NCI-H748 treated with DMSO at 0.1 percent for 48 hours (cell line): ENCODE measurements around the gene ANKRD13D.
"Not testable (repeated sequence)": the region's sequence is repeated elsewhere in the genome, so short reads cannot be mapped to it uniquely, and the experiment has no call there.

ENCODE experiments used
- DNase-seq: peaks from one replicate; lab custom pipeline; 2025; lab: John Stamatoyannopoulos, UW

Gene ANKRD13D

DNA sequence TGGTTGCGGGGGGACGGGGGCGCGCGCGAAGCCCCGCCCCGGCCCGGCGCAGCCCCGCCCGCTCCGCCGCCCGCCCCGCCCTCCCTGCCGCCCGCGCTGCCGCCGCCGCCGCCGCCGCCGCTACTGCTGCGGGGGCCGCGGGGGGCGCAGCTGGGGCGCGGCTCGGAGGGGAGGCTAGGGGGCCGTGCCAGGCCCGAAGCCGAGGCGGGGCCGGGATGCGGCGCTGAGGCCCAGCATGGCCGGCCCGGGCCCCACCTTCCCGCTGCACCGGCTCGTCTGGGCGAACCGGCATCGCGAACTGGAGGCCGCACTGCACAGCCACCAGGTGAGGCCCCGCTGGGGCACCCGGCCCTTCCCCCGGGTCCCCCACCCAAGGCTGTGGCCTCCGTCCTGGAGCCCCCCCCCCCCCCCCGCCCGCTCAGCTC is at the start of gene ANKRD13D:
TSS of gene ANKRD13D (plus strand) at position 78 of the 425 bp plus-strand sequence. CDS start at position 236, 158 bp downstream.
- DNase-seq: no peak

DNA sequence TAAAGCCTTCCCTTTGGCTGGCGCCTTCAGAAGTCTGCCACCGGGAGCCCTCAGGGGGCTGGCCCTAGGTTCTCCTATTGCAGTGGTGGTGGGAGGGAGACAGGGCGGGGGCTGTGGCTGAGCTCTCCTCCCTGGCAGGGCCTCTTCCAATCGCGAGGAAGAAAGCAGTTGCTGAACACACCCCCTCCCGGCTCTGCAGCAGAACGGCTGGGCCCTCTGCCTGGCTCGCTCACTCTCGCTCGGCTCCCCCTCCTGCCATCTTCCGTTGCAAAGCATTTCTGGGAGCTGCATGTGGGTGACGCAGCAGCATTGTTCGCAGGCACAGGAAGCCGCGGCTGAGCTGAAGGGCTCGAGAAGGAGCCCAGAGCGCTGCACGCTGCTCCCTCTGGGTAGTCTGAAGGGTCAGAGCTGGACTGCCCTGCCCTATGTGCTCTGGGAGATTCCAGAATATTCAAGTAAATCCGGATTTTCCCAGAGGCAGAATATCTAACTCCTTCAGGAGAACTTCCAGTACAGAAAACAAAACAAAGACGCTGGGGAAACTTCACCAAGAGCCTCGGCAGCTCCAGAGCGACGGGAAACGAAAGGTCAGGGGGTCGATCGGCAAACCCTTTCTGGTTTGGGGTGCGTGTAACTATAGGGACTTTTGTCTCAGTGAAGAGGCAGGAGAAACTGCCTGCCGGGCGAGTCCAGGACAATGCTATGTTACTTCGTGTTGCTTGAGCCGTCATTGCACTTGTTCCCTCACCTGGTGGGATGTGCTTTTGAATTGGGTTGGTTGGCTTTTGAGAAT is 49.1 kb upstream of the ANKRD13D start:
- DNase-seq: peak; percentile 96

DNA sequence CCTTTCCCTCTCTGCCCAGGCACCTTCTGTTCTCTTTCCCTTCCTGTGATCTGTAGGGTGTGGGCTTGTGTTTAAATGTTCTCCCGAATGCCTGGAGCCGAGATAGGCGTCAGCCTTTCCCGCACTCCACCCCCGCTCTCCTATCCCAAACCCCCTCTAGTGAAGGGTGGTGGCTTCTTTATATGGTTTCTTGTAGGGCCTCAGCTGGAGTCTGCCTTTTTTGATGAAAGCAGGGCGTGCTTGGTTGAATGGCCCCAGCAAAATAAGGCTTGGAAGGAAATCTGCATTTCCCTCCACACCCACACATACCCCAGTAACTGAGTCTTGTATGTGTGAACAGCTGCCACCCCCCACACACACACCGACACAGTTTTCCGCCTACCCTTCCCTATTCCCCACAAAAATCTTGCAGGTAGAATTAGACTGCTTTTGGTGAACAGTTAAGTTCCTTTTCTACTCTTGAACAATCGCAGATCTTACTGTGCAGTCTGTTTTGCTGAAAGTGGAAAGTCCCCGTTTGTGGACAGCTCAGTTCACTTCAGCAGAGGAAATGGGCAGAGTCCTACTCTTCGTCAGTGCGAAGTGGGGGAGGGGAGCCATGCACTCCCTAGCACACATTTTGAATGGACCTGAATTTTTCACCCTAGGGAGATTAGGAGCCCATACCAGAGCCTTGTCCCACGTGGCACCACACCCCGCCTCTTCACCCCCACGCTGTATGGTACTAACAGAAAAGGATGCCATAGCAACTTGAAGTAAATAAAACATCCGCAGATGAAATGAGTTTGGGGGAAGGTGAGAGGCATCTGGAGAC is 48.3 kb upstream of the ANKRD13D start:
- DNase-seq: peak; percentile 22

DNA sequence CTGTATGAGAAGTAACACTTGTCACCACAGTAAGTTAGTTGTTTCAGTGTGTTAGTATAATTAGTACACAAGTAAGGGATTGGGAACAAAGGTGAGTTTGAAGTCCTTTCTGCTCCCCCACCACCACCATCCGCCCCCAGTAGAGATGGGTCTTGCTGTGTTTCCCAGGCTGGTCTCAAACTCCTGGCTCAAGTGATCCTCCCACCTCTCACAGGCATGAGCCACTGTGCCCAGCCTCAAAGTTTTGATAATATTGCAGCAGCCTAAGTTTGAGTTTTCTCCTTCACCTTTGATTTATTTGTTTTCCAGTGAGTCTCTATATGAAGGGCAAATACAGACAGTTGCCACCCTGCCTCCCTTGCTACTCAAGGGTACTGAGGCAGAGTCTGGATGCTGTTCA is 46.6 kb upstream of the ANKRD13D start:
- DNase-seq: no peak

DNA sequence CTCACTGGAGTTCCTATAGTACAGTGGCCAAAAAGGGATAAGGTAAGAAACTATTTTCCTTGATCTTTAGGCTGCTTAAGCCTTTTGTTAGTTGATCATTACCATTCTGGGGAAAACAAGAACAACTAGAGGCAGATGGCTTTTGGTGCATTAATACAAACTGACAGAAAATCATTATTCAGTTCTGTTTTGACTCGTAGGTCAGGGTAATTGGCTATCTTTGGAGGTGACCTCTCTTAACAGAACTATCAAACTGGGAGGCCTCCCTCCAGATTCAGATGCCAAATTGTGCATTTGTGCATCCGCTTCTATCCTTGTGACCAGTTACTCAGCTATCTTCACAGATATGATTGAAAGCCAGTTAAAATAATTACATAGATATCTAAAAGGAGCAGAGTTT is 46.1 kb upstream of the ANKRD13D start:
- DNase-seq: no peak

DNA sequence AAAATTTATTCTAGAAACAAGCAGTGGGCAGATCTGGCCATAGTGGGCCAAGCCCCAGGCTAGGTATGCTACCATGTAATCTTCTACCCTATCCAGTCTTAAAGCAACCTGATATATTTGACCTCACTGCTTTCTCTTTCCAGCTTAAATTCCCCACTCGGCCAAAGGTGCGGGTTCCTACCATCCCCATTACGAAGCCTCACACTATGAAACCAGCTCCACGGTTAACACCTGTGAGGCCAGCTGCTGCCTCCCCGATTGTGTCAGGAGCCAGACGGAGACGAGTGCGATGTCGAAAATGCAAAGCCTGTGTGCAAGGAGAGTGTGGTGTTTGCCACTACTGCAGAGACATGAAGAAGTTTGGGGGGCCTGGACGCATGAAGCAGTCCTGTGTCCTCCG is 44.1 kb upstream of the ANKRD13D start:
- DNase-seq: no peak

DNA sequence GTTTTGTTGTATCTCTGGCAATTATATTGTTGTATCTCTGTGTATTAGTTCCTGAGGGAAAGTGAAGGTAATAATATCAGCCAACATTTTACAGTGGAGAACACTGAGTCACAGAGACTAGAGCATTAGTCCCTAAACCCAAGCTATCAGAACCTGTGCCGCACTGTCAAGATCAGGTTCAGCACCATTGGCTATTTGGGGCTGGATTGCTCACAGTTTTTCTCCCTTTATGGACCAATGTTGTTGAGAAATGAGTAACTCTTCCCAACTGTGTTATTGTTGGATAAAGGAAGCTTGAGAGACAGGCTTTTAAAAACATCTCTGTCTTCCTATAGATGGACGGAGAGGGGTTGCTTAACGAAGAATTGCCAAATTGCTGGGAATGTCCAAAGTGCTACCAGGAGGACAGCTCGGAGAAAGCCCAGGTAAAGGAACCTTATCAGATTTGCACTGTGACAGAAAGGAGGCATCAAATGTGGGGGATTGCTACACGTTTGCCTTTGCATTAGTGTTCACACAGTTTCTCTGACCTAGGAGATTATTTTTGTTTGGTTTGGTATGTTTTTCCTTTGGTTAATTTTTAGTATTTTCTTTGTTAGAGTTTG is 41.1 kb upstream of the ANKRD13D start:
- no peak for DNase-seq

DNA sequence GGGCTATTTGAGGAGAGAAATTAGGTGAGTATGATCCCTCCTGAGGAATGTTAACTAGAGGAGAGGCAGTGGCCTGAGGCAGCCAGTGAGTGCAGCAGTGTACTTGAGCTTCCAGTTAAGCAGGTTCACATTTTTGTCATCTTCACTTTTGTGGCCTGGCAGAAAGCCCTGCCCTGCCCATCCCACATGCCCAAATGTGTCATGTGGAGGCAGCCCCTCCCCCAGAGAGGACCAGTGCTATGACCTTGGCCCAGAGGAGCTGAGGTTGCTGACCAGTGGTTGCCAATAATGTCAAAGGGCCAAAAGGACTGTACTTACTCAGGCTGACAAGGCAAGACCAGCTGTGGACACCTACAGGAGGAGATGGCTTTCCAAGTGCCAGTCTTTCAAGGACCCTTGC is 40.5 kb upstream of the ANKRD13D start:
- no peak for DNase-seq

DNA sequence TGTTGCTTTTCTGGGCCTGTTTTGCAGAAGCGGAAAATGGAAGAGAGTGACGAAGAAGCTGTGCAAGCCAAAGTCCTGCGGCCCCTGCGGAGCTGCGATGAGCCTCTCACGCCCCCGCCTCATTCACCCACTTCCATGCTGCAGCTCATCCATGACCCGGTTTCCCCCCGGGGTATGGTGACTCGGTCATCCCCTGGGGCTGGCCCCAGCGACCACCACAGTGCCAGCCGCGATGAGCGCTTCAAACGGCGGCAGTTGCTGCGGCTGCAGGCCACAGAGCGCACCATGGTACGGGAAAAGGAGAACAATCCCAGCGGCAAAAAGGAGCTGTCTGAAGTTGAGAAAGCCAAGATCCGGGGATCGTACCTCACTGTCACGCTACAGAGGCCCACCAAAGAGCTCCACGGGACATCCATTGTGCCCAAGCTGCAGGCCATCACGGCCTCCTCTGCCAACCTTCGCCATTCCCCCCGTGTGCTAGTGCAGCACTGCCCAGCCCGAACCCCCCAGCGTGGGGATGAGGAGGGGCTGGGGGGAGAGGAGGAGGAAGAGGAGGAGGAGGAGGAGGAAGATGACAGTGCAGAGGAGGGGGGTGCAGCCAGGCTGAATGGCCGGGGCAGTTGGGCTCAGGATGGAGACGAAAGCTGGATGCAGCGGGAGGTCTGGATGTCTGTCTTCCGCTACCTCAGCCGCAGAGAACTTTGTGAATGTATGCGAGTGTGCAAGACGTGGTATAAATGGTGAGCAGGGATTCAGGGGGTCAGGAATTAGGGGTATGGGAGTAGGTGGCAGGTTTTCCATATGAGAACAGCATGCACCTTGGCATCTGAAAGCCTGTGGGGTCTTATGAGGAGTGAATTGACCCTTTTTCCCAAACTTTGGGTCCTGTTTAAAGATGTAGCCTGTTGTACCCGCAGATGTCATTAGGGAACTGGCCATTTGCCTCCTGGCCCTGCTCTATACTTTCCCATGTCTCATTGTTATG is 38.8 kb upstream of the ANKRD13D start:
- no peak for DNase-seq

DNA sequence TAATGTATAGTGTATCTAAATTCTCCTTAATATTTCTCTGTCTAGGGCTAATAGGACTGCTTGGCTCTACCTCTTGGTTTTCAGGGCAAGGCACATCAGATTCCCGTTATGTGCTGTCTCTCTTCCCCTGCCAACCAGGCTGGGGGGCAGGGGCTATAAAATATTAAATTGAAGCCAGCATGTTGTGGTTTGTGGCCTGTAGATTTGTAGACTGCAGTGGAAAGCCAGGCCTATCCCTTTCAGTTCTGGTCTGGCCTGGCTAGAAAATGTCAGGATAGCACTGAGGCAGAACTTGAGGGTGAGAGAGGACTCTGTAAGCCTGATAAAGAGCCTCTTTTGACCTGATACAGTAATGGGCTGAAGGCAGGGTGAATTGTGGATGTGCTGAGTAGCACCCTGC is 37.3 kb upstream of the ANKRD13D start:
- no peak for DNase-seq

DNA sequence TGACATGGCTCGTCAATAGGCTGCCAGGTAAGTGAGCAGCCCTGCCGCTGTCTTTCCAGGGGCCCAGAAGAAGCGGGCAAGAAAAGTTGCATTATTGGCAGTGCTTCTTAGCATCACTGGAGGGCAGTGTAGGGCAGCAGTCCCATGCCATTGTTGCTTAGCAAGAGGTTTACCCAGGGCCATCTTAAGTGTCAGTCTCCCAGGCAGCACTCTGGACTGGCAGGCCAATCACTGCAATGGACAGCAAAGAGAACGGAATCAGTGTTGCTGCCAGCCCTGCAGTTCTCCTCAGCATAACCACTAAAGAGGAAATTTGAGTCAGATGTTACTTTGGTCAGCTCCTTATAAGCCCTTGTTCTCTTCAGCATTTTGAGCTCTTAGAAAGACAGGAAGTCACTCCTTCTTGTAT is 36.3 kb upstream of the ANKRD13D start:
- DNase-seq: no peak

DNA sequence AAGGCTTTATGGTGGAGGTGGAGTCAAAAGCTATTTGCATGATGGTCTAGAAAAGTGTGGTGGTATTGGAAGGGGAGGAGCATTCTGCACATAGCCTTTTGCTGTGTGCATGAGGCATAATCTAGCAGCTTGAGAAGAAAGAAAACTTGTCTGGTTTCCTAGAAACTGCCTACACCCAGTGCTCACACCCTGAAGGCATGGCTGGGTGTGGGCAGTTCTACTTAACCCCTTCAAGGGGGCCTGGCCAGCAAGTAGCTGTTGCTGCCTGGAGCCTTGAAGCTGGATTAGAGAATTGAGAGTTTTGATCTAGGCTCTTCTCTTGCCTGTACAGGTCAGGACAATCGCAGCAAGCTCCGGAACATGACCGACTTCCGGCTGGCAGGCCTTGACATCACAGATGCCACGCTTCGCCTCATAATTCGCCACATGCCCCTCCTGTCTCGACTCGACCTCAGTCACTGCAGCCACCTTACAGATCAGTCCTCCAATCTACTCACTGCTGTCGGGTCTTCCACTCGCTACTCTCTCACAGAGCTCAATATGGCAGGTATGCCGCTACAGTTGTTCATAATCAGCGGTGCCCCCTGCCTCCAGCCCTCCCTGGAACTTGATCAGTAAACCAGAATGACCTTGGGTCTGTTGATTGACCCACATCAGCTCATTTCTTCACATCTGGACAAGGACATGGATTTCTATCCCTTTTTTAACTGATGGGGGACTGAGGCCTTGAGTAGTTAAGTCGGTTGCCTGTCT is 35.1 kb upstream of the ANKRD13D start:
- no peak for DNase-seq

DNA sequence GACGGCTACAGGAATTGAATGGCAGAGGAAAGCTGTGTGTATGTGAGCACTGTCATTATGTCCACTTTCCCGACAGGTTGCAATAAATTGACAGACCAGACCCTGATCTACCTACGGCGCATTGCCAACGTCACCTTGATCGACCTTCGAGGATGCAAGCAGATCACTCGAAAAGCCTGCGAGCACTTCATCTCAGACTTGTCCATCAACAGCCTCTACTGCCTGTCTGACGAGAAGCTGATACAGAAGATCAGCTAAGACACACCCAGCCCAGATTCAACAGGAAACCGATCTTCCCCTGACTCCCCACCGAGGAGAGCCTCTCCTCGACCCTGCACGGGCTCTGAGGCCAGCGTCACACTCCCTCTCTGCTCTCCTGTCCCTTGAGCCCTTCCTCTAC is 34.3 kb upstream of the ANKRD13D start:
- DNase-seq: no peak

DNA sequence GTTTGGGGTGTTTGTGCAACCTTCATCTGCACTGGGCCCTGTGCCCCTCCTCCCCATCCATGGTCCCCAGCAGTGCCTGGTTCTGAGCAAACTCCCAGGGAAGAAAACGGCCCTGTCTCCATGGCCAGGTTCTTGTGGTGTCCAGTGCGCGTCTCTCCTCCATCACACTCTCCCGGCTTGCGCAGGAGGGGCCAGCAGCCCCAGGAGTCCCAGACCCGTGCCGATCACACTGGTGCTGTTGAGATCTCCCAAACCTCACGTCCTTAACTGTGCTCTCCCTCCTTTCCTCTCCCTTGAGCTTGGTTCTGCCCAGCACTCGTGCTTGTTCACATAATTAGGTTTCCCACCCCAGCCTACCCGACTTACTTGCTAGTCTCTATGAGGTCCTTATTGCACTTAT is 33.8 kb upstream of the ANKRD13D start:
- no peak for DNase-seq

DNA sequence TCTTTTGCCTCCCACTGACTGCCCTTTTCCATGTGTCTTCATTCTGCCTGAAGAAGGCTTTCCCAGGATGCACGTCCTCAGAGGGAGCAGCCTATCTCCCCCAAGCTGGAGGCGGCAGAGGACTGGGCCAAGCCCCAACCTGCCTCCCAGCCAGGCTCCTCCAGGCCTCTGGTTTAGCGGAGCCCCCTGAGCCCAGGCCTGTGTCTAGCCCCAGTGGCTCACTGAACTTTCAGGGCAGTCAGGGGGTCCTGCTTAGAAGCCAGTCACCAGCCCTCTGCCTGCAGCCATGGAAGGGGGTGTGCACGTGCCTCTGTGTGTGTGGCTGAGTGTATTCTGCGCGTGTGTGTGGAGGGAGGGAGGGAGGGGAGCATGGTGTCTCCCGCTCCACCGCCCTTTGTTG is 33.2 kb upstream of the ANKRD13D start:
- no peak for DNase-seq

DNA sequence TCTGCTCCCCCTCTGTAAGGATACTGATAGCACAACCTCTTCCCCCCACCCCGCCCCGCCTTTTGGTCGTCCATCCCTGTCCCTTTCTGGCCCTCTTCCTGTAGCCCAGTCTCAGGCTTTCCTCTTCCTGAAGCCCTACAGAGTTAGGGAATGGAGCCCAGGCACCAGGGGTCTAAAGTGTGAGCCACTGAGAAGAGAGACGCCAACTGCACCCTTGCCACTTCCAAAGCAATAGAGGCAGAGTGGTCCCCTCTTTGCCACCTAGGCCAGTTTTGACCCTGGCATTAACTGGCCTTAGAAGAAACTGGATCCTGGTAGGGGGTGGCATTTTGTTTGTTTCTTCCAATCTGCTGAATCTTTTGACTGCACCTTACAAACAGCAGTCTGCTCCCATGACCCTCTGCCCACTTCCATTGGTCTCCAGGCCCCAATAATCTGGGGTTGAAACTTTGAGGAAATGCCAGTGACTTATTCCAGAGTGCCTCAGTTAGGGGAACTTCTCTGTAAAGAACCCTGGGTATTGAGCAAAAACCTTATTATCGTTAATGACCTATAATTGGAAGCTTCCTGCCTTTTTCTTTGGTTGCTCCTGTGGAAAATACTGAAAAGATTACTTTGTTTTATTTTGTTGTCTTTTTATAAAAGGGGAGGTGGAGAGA is 32.5 kb upstream of the ANKRD13D start:
- DNase-seq: no peak

DNA sequence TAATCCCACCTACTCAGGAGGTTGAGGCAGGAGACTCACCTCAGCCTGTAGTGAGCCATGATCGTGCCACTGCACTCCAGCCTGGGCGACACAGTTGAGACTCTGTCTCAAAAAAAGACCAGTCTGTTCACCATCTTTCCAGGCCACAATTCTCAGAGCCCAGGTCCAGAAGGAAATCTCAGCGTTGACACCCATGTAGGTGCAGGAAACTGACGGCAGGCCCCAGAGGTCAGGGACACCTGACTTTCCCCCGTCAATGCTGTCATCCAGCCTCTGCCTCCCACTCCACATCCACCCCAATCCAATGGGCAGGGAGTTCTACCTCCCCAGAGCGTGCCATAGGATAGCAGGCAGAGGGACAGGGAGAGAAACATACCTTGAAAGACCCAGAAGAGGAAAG is 28.7 kb upstream of the ANKRD13D start:
- no peak for DNase-seq

DNA sequence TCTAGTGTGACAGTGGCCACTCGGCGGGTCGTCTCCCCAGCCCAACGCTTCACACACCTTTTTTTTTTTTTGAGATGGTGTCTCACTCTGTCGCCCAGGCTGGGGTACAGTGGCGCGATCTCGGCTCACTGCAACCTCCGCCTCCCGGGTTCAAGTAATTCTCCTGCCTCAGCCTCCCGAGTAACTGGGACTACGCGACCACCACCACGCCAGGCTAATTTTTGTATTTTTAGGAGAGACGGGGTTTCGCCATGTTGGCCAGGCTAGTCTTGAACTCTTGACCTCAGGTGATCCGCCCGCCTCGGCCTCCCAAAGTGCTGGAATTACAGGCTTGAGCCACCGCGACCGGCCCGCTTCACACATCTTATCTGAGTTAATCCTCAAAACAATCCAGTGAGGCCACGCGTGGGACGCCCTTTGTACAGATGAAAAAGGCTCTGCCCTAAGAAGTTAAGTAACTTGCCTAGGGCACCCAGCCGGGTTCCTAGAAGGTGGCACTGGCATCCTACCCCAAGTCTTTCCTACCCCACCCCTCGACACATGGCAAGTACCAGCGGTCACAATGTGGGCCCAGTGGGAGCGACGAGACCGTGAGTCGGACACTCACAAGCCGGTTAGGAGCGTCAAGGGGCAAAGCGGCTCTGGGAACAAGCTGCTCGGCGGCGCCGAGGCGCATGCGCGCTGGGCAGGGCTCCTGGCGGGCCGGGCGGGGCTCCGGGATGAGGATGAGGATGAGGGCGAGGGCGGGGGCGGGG is 28.0 kb upstream of the ANKRD13D start:
- DNase-seq: not testable (repeated sequence)

DNA sequence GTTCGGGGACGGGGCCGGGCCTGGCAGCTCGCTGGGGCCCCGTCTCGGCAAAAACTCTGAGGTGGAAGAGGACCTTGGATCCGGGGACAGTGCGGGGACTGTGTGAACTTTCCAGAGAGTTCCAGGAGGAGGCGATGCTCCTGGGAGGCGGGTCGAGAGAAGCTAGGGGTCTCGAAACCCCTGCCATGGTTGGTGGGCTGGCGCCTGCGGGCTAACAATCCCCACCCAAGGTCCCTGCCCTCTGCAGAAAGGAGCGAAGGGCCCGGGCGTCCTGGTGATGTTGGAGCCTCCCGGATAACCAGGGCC is 27.5 kb upstream of the ANKRD13D start:
- no peak for DNase-seq
